Panc1 (cell line): ENCODE results near the gene HAO1.

ENCODE experiments used
- POLR2AphosphoS5 ChIP-seq: IDR thresholded peaks from 2 replicates; pipeline ENCODE4 v1.6.1; 2012; ENCODE audit warnings: mild to moderate bottlenecking, low read depth, low read length, moderate library complexity
- SIN3A ChIP-seq: IDR thresholded peaks from 2 replicates; pipeline ENCODE4 v1.6.1; 2012; ENCODE audit warnings: low read depth, mild to moderate bottlenecking, low read length, moderate library complexity, borderline replicate concordance; ENCODE audit not compliant: insufficient read depth
- TF ChIP-seq, protein P1 (sequence below): fragments of 450-650 bp; IDR thresholded peaks from 2 replicates; pipeline ENCODE4 v1.5.1; 2017; ENCODE audit warnings: mild to moderate bottlenecking
- TF ChIP-seq, protein P2 (sequence below), 2 experiments: IDR thresholded peaks; 2 replicates each; pipeline ENCODE4 v1.6.1; 2011 to 2012; ENCODE audit warnings: low read depth in 2 of 2, control low read depth in 1 of 2, low read length in 1 of 2, mild to moderate bottlenecking in 1 of 2, moderate library complexity in 1 of 2; ENCODE audit not compliant: insufficient read depth in 1 of 2

DNA sequence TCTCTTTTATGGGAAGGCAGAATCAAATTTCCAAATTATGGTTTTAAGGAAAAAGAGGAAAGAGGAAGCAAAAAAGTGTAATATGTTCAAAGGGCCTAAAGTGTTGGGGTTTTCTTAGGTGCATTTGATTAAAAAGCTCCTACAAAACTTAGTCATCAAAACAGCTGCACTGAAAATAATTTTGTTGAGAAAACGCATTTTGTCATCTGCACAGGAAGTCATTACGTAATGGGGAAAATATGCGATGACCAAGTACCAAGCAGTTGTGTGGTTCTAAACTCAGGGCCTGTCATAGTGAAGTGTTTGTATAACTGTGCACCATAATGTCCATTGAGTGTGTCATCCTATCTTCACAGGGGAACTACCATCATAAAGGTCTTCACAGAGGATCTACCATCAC lies 15.6 kb downstream of the HAO1 start:
- TF ChIP-seq, protein P1, sequence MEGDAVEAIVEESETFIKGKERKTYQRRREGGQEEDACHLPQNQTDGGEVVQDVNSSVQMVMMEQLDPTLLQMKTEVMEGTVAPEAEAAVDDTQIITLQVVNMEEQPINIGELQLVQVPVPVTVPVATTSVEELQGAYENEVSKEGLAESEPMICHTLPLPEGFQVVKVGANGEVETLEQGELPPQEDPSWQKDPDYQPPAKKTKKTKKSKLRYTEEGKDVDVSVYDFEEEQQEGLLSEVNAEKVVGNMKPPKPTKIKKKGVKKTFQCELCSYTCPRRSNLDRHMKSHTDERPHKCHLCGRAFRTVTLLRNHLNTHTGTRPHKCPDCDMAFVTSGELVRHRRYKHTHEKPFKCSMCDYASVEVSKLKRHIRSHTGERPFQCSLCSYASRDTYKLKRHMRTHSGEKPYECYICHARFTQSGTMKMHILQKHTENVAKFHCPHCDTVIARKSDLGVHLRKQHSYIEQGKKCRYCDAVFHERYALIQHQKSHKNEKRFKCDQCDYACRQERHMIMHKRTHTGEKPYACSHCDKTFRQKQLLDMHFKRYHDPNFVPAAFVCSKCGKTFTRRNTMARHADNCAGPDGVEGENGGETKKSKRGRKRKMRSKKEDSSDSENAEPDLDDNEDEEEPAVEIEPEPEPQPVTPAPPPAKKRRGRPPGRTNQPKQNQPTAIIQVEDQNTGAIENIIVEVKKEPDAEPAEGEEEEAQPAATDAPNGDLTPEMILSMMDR, result no peak
- no peak for TF ChIP-seq POLR2AphosphoS5
- no peak for TF ChIP-seq SIN3A
- TF ChIP-seq, protein P2, sequence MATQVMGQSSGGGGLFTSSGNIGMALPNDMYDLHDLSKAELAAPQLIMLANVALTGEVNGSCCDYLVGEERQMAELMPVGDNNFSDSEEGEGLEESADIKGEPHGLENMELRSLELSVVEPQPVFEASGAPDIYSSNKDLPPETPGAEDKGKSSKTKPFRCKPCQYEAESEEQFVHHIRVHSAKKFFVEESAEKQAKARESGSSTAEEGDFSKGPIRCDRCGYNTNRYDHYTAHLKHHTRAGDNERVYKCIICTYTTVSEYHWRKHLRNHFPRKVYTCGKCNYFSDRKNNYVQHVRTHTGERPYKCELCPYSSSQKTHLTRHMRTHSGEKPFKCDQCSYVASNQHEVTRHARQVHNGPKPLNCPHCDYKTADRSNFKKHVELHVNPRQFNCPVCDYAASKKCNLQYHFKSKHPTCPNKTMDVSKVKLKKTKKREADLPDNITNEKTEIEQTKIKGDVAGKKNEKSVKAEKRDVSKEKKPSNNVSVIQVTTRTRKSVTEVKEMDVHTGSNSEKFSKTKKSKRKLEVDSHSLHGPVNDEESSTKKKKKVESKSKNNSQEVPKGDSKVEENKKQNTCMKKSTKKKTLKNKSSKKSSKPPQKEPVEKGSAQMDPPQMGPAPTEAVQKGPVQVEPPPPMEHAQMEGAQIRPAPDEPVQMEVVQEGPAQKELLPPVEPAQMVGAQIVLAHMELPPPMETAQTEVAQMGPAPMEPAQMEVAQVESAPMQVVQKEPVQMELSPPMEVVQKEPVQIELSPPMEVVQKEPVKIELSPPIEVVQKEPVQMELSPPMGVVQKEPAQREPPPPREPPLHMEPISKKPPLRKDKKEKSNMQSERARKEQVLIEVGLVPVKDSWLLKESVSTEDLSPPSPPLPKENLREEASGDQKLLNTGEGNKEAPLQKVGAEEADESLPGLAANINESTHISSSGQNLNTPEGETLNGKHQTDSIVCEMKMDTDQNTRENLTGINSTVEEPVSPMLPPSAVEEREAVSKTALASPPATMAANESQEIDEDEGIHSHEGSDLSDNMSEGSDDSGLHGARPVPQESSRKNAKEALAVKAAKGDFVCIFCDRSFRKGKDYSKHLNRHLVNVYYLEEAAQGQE (IDR thresholded peaks at IDR 0.05; ENCODE audit: insufficient read depth in 1 of 2, low read depth in 2 of 2, low read length in 1 of 2), result no peak
